Osteoblast (primary cell): Measurements from ENCODE around the gene TNNI2. TPM values are rescaled to one million over a fixed set of nuclear protein-coding genes. Genes with fewer than 3 reads are reported as not detected.

ENCODE experiments used
- DNase-seq: peaks from one replicate; pipeline ENCODE4 v3.0.0; 2011; ENCODE audit warnings: low spot score, mixed read lengths; ENCODE audit not compliant: insufficient read length; ENCODE audit errors: missing footprints
- H2AFZ ChIP-seq: 2 replicates; pipeline ENCODE4 v1.6.0; 2011; ENCODE audit warnings: mild to moderate bottlenecking, low read length
- H3K27ac ChIP-seq: 2 replicates; pipeline ENCODE4 v1.5.1; 2011; ENCODE audit warnings: mild to moderate bottlenecking, low read depth, low read length, moderate library complexity
- H3K27me3 ChIP-seq: 2 replicates; pipeline ENCODE4 v1.6.0; 2012; ENCODE audit warnings: mild to moderate bottlenecking, control low read depth, inconsistent platforms, low read length, moderate library complexity; ENCODE audit not compliant: insufficient read depth
- H3K36me3 ChIP-seq: 2 replicates; pipeline ENCODE4 v1.5.1; 2011; ENCODE audit warnings: mild to moderate bottlenecking, low read length, control low read depth, moderate library complexity; ENCODE audit not compliant: insufficient read depth
- H3K4me1 ChIP-seq: 2 replicates; pipeline ENCODE4 v1.5.1; 2011; ENCODE audit warnings: mild to moderate bottlenecking, low read length, control low read depth, moderate library complexity; ENCODE audit not compliant: insufficient read depth
- H3K4me2 ChIP-seq: 2 replicates; pipeline ENCODE4 v1.6.0; 2011; ENCODE audit warnings: mild to moderate bottlenecking, low read length; ENCODE audit not compliant: insufficient read depth
- H3K4me3 ChIP-seq: fragments of 200-600 bp; sonication (generic); 3 replicates; pipeline ENCODE4 v1.5.1; 2012; ENCODE audit warnings: mild to moderate bottlenecking, low read length, inconsistent platforms; ENCODE audit not compliant: insufficient read depth
- H3K79me2 ChIP-seq: 2 replicates; pipeline ENCODE4 v1.6.0; 2012; ENCODE audit warnings: mild to moderate bottlenecking, low read length, control low read depth, inconsistent platforms; ENCODE audit not compliant: insufficient read depth
- H3K9me3 ChIP-seq: 2 replicates; pipeline ENCODE4 v1.5.1; 2011; ENCODE audit warnings: low read depth, low read length, control low read depth
- H4K20me1 ChIP-seq: 2 replicates; pipeline ENCODE4 v1.6.0; 2012; ENCODE audit warnings: mild to moderate bottlenecking, low read length, control low read depth; ENCODE audit not compliant: insufficient read depth
- total RNA-seq: library from RNA; depleted of rRNA; stranded (reverse); fragments of >200 nt; gene quantifications from 2 replicates; pipeline ENCODE4 v1.2.3, GENCODE V29; 2012
- TF ChIP-seq, protein P1 (sequence below): IDR thresholded peaks from 2 replicates; pipeline ENCODE4 v1.5.1; 2011; ENCODE audit warnings: mild to moderate bottlenecking, low read depth, low read length, moderate library complexity; ENCODE audit errors: extremely low read depth

TNNI2 gene
- total RNA-seq, 1 donor = not detected

DNA sequence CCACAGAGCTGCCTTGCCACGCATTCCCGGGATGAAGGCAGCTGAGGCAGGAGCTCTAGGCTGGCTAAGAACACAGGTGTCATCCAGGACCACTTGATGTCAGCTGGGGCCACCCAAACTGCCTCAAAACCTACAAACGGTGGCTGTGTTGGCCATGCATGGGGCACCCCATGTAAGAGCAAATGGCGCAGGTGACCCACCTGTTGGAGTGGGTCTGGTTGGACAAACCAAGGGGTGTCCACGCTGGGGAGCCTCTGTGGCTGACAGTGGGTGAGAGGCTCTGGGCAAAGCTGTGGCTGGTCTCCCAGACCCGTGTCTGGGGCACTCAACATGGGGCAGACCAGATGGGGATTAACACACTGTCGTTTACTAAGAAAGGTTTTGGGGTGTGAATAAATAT, 23.0 kb upstream of the TNNI2 start:
- H2AFZ ChIP-seq = no peak overlapping the region
- H3K27ac ChIP-seq = no peak overlapping the region
- peaks cover 15% of the 10 kb centered on the region for H3K27me3 ChIP-seq
- TF ChIP-seq, protein P1, sequence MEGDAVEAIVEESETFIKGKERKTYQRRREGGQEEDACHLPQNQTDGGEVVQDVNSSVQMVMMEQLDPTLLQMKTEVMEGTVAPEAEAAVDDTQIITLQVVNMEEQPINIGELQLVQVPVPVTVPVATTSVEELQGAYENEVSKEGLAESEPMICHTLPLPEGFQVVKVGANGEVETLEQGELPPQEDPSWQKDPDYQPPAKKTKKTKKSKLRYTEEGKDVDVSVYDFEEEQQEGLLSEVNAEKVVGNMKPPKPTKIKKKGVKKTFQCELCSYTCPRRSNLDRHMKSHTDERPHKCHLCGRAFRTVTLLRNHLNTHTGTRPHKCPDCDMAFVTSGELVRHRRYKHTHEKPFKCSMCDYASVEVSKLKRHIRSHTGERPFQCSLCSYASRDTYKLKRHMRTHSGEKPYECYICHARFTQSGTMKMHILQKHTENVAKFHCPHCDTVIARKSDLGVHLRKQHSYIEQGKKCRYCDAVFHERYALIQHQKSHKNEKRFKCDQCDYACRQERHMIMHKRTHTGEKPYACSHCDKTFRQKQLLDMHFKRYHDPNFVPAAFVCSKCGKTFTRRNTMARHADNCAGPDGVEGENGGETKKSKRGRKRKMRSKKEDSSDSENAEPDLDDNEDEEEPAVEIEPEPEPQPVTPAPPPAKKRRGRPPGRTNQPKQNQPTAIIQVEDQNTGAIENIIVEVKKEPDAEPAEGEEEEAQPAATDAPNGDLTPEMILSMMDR = no peak
- H3K79me2 ChIP-seq = no peaks in the 10 kb centered on the region
- no peaks in the 10 kb centered on the region for H3K36me3 ChIP-seq
- H3K4me1 ChIP-seq = peaks cover 9% of the 10 kb centered on the region
- H3K9me3 ChIP-seq = no peaks in the 10 kb centered on the region
- DNase-seq = no peak
- H4K20me1 ChIP-seq = no peaks in the 10 kb centered on the region
- no peak overlapping the region for H3K4me2 ChIP-seq
- no peak overlapping the region for H3K4me3 ChIP-seq

DNA sequence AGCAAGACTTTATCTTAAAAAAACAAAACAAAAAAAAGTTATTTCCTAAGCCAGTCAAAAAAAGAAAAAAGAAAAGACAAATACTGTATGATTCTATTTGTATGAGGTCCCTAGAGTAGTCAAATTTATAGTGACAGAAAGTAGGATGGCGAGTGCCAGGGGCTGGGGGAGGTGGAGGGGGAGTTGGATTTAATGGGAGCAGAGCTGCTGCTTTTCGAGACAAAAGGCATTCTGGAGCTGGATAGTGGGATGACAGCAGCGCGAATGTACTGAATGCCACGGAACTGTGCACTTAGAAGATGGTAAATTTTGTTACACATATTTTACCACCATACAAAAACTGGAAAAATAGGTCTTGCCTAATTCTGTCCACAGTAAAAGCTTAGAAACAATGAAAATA, 21.8 kb upstream of the TNNI2 start:
- TF ChIP-seq, protein P1 = no peak
- Histone ChIP-seq H2AFZ (no peak overlapping the region), H3K9me3 (no peaks in the 10 kb centered on the region), H3K27ac (no peak overlapping the region), H3K27me3 (peaks cover 13% of the 10 kb centered on the region), H4K20me1 (no peaks in the 10 kb centered on the region), H3K4me2 (no peak overlapping the region), H3K4me1 (peaks cover 13% of the 10 kb centered on the region), H3K36me3 (no peaks in the 10 kb centered on the region), H3K4me3 (no peak overlapping the region), H3K79me2 (no peaks in the 10 kb centered on the region)
- no peak for DNase-seq

DNA sequence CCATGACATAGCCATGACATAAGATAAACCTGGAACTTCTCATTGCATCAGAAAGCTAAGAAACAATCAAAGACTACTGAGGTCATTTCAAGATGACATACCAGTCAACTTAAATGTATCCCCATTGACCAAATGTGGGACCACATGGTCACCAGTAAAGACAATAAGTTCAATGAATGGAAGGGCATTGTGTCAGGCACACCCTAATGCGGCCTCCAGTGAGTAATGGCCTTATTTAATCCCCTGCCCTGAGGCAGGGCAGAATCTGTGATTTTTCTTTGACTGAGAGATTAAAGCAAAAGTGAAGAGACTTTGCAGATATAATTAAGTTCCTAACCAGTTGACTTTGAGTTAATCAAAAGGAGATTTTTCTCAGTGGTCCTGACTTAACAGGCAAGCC, 21.3 kb upstream of the TNNI2 start:
- Histone ChIP-seq H3K4me3 (no peak overlapping the region), H3K79me2 (no peaks in the 10 kb centered on the region), H2AFZ (no peak overlapping the region), H3K4me1 (peaks cover 13% of the 10 kb centered on the region), H3K9me3 (no peaks in the 10 kb centered on the region), H4K20me1 (no peaks in the 10 kb centered on the region), H3K4me2 (no peak overlapping the region), H3K27ac (no peak overlapping the region), H3K36me3 (no peaks in the 10 kb centered on the region), H3K27me3 (peaks cover 13% of the 10 kb centered on the region)
- peak; percentile 23 for DNase-seq
- TF ChIP-seq, protein P1 = no peak

GRCh38 chr11:1819074-1819473, 19.7 kb upstream of the TNNI2 start:
- H3K4me2 ChIP-seq = no peak overlapping the region
- no peak for DNase-seq
- H3K79me2 ChIP-seq = no peaks in the 10 kb centered on the region
- H3K27ac ChIP-seq = no peak overlapping the region
- H3K36me3 ChIP-seq = no peaks in the 10 kb centered on the region
- no peak overlapping the region for H2AFZ ChIP-seq
- no peaks in the 10 kb centered on the region for H3K9me3 ChIP-seq
- H3K4me1 ChIP-seq = peaks cover 13% of the 10 kb centered on the region
- H4K20me1 ChIP-seq = no peaks in the 10 kb centered on the region
- TF ChIP-seq, protein P1 = no peak
- H3K27me3 ChIP-seq = peaks cover 9% of the 10 kb centered on the region
- H3K4me3 ChIP-seq = no peak overlapping the region
